ENCODE results near the gene CREBBP.
"Not testable (repeated sequence)": the region's sequence is repeated elsewhere in the genome, so short reads cannot be mapped to it uniquely, and the experiment has no call there.

The CREBBP gene

DNA sequence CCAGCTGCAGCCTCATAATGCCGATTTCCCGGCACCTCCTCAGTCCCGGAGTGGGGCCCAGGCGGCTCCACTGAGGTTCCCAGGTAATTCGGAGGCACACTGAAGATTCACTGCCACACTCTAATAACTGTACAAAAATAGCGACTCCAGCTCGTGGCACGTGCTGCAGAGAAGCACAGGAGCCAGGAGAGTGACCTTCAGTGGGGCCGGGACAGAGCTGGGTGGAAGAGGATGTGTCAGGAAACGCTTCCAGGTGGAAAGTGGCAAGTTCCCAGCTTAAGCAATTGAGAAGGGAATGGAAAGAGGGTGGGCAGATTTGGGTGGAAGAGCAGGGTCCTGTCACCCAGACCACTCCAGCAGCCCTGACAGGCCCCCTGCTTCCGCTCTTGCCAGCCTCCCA, 160.1 kb downstream of the CREBBP start:
- Histone ChIP-seq H3K4me3 (ENCODE audit: insufficient read depth, low read depth, low read length, poor library complexity, severe bottlenecking) (no peak overlapping the region), H3K4me1 (ENCODE audit: control insufficient read depth, insufficient read depth, low read length, poor library complexity, severe bottlenecking) (peaks cover 11% of the 10 kb centered on the region), H3K27me3 (replicated peaks; ENCODE audit: control insufficient read depth, insufficient read depth, low read length, poor library complexity, severe bottlenecking) (no peaks in the 10 kb centered on the region), H3K27ac (ENCODE audit: insufficient read depth, low read length, poor library complexity, severe bottlenecking) (no peak overlapping the region), H3K36me3 (ENCODE audit: control insufficient read depth, insufficient read depth, low read length) (no peaks in the 10 kb centered on the region), H3K9me3 (ENCODE audit: control insufficient read depth, low read length) (no peaks in the 10 kb centered on the region)
- DNase-seq, result no peak

DNA sequence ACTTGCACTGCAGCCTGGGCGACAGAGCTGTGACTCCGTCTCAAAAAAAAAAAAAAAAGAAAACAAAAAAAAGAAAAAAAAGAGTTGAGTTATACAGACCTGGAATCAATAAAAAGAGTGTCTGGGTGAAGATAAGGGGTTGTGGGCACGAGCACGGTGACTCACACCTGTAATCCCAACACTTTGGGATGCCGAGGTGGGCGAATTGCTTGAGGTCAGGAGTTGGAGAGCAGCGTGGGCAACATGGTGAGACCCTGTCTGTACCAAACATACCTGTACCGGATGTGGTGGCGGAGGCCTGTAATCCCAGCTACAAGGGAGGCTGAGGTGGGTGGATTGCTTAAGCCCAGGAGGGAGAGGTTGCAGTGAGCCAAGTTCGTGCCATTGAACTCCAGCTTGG, 161.9 kb downstream of the CREBBP start:
- H3K4me3 ChIP-seq (ENCODE audit: insufficient read depth, low read depth, low read length, poor library complexity, severe bottlenecking), result no peak overlapping the region
- H3K4me1 ChIP-seq (ENCODE audit: control insufficient read depth, insufficient read depth, low read length, poor library complexity, severe bottlenecking), result peaks cover 11% of the 10 kb centered on the region
- no peaks in the 10 kb centered on the region for H3K36me3 ChIP-seq (ENCODE audit: control insufficient read depth, insufficient read depth, low read length)
- no peaks in the 10 kb centered on the region for H3K27me3 ChIP-seq (replicated peaks; ENCODE audit: control insufficient read depth, insufficient read depth, low read length, poor library complexity, severe bottlenecking)
- no peaks in the 10 kb centered on the region for H3K9me3 ChIP-seq (ENCODE audit: control insufficient read depth, low read length)
- DNase-seq, result no peak
- H3K27ac ChIP-seq (ENCODE audit: insufficient read depth, low read length, poor library complexity, severe bottlenecking), result no peak overlapping the region

DNA sequence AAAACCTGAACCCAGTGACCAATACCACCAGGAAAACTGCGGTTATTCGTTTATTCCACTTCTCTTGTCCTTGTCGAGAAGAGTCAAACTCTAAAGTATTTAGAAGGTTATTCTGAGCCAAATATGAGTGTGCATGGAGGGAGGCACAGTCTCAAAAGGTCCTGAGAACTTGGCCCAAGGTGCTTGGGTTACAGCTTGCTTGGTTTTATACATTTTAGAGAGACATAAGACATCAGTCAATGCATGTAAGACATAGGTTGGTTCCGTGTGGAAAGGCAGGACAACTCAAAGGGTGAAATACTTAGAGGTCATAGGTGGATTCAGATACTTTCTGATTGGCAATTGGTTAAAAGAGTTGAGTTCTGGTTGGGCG, 162.5 kb downstream of the CREBBP start:
- H3K9me3 ChIP-seq (ENCODE audit: control insufficient read depth, low read length), result no peaks in the 10 kb centered on the region
- H3K4me3 ChIP-seq (ENCODE audit: insufficient read depth, low read depth, low read length, poor library complexity, severe bottlenecking), result peak overlapping the region; percentile 98
- H3K4me1 ChIP-seq (ENCODE audit: control insufficient read depth, insufficient read depth, low read length, poor library complexity, severe bottlenecking), result peaks cover 11% of the 10 kb centered on the region
- no peaks in the 10 kb centered on the region for H3K27me3 ChIP-seq (replicated peaks; ENCODE audit: control insufficient read depth, insufficient read depth, low read length, poor library complexity, severe bottlenecking)
- DNase-seq, result no peak
- peaks cover 4% of the 10 kb centered on the region for H3K36me3 ChIP-seq (ENCODE audit: control insufficient read depth, insufficient read depth, low read length)
- peak overlapping the region; percentile 89 for H3K27ac ChIP-seq (ENCODE audit: insufficient read depth, low read length, poor library complexity, severe bottlenecking)

DNA sequence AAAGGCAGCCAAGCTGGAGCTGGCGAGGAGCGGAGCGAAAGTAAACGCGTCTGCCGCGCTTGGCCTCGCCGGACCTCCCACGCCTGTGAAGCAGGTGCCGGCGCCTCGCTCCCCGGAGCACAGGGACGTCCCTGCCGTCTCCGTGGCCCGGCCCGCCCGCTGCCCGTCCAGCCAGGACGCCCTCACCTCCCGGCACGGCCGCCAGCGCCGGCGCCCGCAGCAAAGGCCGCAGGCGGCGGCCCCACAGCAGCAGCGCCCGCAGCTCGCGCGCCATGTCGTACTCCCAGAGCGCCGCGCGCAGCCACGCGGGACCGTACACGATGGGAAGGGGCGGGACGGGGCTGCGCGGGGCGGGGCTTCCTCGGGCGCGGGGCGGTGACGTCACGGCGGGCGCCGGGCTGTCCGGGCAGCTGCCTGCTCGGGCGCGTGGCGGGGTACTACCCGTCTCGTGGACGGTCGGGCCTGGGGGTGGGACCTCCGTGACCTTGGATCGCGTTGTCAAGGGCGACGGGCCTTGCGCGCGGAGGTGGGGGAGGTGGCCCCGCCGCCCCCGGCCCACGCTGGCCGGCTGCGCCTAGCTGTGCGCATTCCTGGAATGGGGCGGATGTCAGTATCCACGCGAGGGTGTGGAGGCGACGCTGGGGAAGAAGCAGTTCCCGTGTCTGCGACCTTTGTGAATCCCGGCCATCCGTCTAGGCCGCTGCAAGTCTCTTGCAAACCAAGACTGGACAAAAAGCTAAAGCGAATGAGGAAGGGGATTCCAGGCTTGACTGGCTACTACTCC, 163.1 kb downstream of the CREBBP start, which contains the start of gene TRAP1:
Gene TRAP1 (minus strand): TSS at position 290 of the 784 bp plus-strand sequence. CDS start 16 bp downstream, at position 274.
- Histone ChIP-seq H3K9me3 (ENCODE audit: control insufficient read depth, low read length) (no peaks in the 10 kb centered on the region), H3K4me1 (ENCODE audit: control insufficient read depth, insufficient read depth, low read length, poor library complexity, severe bottlenecking) (peaks cover 11% of the 10 kb centered on the region), H3K4me3 (ENCODE audit: insufficient read depth, low read depth, low read length, poor library complexity, severe bottlenecking) (peak within 1 kb of the TSS; percentile 98), H3K27me3 (replicated peaks; ENCODE audit: control insufficient read depth, insufficient read depth, low read length, poor library complexity, severe bottlenecking) (no peaks in the 10 kb centered on the region), H3K36me3 (ENCODE audit: control insufficient read depth, insufficient read depth, low read length) (peaks cover 4% of the 10 kb centered on the region), H3K27ac (ENCODE audit: insufficient read depth, low read length, poor library complexity, severe bottlenecking) (peak within 1 kb of the TSS; percentile 89)
- DNase-seq, result peak; percentile 87

DNA sequence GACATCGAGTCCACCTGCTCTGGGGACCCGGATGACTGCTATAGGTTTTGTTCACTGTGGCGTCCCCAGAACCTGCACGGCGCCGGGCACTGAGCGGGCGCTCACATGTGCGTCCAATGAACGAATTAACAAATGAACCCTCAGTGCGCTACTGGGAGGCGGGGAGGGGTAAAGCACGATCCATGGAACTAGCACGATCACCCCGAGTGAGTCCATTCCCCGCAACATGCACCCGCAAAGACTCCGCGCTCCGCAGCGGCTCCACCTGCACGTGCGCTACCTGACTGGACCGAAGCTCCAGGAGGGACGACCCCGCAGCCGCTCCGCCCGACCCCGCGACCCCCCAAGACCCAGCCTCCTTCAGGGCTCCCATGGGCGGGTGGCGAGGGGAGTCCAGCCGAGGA, 163.7 kb downstream of the CREBBP start:
- peaks cover 13% of the 10 kb centered on the region for H3K4me1 ChIP-seq (ENCODE audit: control insufficient read depth, insufficient read depth, low read length, poor library complexity, severe bottlenecking)
- peak in 1 of 3 donors; percentile 5 for DNase-seq
- H3K27me3 ChIP-seq (replicated peaks; ENCODE audit: control insufficient read depth, insufficient read depth, low read length, poor library complexity, severe bottlenecking), result no peaks in the 10 kb centered on the region
- peak overlapping the region; percentile 98 for H3K4me3 ChIP-seq (ENCODE audit: insufficient read depth, low read depth, low read length, poor library complexity, severe bottlenecking)
- H3K27ac ChIP-seq (ENCODE audit: insufficient read depth, low read length, poor library complexity, severe bottlenecking), result peak overlapping the region; percentile 89
- H3K9me3 ChIP-seq (ENCODE audit: control insufficient read depth, low read length), result no peaks in the 10 kb centered on the region
- H3K36me3 ChIP-seq (ENCODE audit: control insufficient read depth, insufficient read depth, low read length), result peaks cover 4% of the 10 kb centered on the region

DNA sequence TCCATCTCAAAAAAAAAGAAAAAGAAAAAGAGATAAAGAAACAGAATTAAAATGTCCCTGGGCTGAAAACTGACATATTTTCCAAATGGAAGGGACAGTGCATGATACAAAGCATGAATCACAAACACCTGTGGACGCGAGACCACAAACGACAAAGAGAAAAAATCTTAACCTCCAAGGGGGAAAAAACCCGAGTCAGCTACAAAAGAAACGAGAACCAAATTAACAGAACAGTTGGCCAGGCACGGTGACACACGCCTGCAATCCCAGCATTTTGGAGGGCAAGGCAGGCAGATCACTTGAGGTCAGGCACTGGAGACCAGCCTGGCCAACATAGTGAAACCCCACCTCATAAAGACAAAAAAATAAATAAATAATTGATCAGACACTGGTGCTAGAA, 165.1 kb downstream of the CREBBP start:
- DNase-seq, result no peak
- Histone ChIP-seq H3K27me3 (replicated peaks; ENCODE audit: control insufficient read depth, insufficient read depth, low read length, poor library complexity, severe bottlenecking) (no peaks in the 10 kb centered on the region), H3K9me3 (ENCODE audit: control insufficient read depth, low read length) (no peaks in the 10 kb centered on the region), H3K4me1 (ENCODE audit: control insufficient read depth, insufficient read depth, low read length, poor library complexity, severe bottlenecking) (peaks cover 13% of the 10 kb centered on the region), H3K27ac (ENCODE audit: insufficient read depth, low read length, poor library complexity, severe bottlenecking) (no peak overlapping the region), H3K4me3 (ENCODE audit: insufficient read depth, low read depth, low read length, poor library complexity, severe bottlenecking) (no peak overlapping the region), H3K36me3 (ENCODE audit: control insufficient read depth, insufficient read depth, low read length) (peaks cover 4% of the 10 kb centered on the region)

DNA sequence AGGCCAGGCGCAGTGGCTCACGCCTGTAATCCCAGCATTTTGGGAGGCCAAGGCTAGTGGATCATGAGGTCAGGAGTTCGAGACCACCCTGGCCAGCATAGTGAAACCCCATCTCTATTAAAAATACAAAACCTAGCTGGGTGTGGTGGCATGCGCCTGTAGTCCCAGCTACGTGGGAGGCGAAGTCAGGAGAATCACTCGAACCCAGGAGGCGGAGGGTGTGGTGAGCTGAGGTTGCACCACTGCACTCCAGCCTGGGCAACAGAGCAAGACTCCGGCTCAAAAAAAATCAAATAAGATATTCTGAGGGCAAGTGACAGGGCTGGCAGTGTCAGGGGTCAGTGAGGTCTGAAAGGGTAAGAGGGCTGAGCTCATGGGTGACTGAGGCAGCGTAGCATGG, 166.1 kb downstream of the CREBBP start:
- H3K27me3 ChIP-seq (replicated peaks; ENCODE audit: control insufficient read depth, insufficient read depth, low read length, poor library complexity, severe bottlenecking); H3K36me3 ChIP-seq (ENCODE audit: control insufficient read depth, insufficient read depth, low read length); DNase-seq; H3K4me3 ChIP-seq (ENCODE audit: insufficient read depth, low read depth, low read length, poor library complexity, severe bottlenecking); H3K9me3 ChIP-seq (ENCODE audit: control insufficient read depth, low read length); H3K27ac ChIP-seq (ENCODE audit: insufficient read depth, low read length, poor library complexity, severe bottlenecking): not testable (repeated sequence)
- H3K4me1 ChIP-seq (ENCODE audit: control insufficient read depth, insufficient read depth, low read length, poor library complexity, severe bottlenecking), result peaks cover 13% of the 10 kb centered on the region

DNA sequence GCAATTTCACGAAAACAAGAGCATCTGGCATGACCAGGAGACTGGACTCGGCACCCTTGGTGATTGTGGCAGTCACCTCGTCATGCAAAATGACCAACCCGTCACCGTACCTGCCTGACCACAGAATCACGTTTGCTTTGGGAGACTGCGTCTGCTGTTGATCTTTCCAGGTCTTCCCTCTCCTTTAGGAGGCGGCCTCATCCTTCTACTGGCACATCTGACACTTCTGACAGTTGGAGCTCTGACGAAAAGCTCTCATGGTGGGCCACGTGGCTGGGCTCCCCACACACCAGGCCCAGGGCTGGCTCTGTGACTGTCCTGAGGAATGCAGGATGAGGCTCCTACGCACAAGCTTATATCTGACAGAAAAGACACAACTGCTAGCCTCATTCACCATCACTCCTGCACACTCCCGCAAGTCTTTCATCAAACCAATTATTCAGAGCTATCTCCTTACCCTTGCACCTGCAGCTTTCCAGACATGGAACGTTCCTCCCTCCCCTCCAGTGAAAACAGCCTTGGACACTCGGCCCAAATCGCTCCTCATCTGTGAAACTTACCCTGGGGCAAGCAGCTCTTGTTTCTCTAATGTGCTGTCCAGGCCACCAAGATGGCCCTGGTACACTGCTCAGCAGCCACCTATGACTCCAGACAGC, 166.8 kb downstream of the CREBBP start:
- H3K9me3 ChIP-seq (ENCODE audit: control insufficient read depth, low read length), result no peaks in the 10 kb centered on the region
- H3K4me3 ChIP-seq (ENCODE audit: insufficient read depth, low read depth, low read length, poor library complexity, severe bottlenecking), result no peak overlapping the region
- no peak overlapping the region for H3K27ac ChIP-seq (ENCODE audit: insufficient read depth, low read length, poor library complexity, severe bottlenecking)
- no peaks in the 10 kb centered on the region for H3K27me3 ChIP-seq (replicated peaks; ENCODE audit: control insufficient read depth, insufficient read depth, low read length, poor library complexity, severe bottlenecking)
- H3K4me1 ChIP-seq (ENCODE audit: control insufficient read depth, insufficient read depth, low read length, poor library complexity, severe bottlenecking), result peaks cover 13% of the 10 kb centered on the region
- peaks cover 4% of the 10 kb centered on the region for H3K36me3 ChIP-seq (ENCODE audit: control insufficient read depth, insufficient read depth, low read length)
- no peak for DNase-seq

DNA sequence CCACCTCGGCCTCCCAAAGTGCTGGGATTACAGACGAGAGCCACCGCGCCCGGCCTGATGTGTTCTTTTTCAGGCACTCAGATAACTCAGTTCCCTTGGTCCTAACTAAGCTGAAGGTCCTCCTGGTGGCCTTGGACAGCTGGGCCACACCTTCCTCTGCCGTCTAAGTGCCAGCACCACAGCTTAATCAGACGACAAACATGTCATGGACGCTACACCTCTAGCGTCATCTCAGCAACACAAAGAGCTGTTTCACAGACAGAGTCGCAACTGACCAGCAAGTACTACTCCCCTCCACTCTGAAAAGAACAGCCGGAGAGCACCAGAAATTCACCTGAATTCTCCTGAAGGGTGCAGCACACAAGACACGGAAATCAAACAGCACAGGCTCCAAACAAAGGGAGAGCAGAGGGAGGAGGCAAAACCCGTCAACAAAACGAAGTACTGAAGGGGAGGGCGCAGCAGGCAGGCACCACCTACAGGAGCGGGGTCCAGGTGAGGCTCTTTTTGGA, 167.6 kb downstream of the CREBBP start:
- Histone ChIP-seq H3K9me3 (ENCODE audit: control insufficient read depth, low read length) (no peaks in the 10 kb centered on the region), H3K4me3 (ENCODE audit: insufficient read depth, low read depth, low read length, poor library complexity, severe bottlenecking) (no peak overlapping the region), H3K4me1 (ENCODE audit: control insufficient read depth, insufficient read depth, low read length, poor library complexity, severe bottlenecking) (peaks cover 11% of the 10 kb centered on the region), H3K27ac (ENCODE audit: insufficient read depth, low read length, poor library complexity, severe bottlenecking) (no peak overlapping the region), H3K27me3 (replicated peaks; ENCODE audit: control insufficient read depth, insufficient read depth, low read length, poor library complexity, severe bottlenecking) (no peaks in the 10 kb centered on the region), H3K36me3 (ENCODE audit: control insufficient read depth, insufficient read depth, low read length) (peaks cover 4% of the 10 kb centered on the region)
- no peak for DNase-seq
